ENCODE data around the gene GRHPR. TPM values are rescaled to one million over a fixed set of nuclear protein-coding genes. Genes with fewer than 3 reads are reported as not detected.
"Not testable (repeated sequence)": the region's sequence is repeated elsewhere in the genome, so short reads cannot be mapped to it uniquely, and the experiment has no call there.

GRHPR gene
- total RNA-seq, 1 donor from 2014 or later = 105 TPM

GRCh38 chr9:37477443-37477842 lies 54.9 kb downstream of the GRHPR start:
- not testable (repeated sequence) for DNase-seq (ENCODE audit: low read depth in 2 of 2)

- not testable (repeated sequence) for DNase-seq (ENCODE audit: low read depth in 2 of 2)
Observed at GRCh38 chr9:37477987-37478619, 55.6 kb downstream of the GRHPR start.

GRCh38 chr9:37480759-37481158 lies 58.3 kb downstream of the GRHPR start:
- no peak for DNase-seq (ENCODE audit: low read depth in 2 of 2)

- peak; percentile 88 to 90 for DNase-seq (ENCODE audit: low read depth in 2 of 2)
Observed at GRCh38 chr9:37485389-37486255, 63.1 kb downstream of the GRHPR start, which contains the start of gene POLR1E. POLR1E (plus strand) TSS chr9:37485948; CDS start chr9:37486048, 100 bp downstream.

DNA sequence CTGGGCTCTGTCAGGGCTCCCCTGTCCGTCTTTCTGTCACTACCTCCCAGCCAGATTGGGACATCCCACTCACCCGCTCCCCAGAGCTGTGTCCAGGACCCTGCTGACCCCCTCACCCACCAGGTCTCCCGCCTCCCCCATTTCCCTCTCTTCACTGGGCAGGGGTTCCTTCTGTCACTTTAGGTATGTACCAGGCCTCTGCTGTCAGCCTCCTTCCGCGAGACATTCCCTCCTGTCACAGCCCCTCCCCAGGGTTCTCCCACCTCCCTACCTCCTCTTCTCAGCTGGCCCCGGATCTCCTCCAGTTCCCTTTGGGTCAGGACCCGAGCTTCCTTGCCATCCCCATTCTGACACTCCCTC lies 63.7 kb downstream of the GRHPR start:
- DNase-seq (ENCODE audit: low read depth in 2 of 2) = no peak

Other genes starting within 250 kb of the GRHPR start
- 6.1 and 10.3 TPM in 2 replicates for gene ZBTB5, start 42.8 kb downstream of the GRHPR start, total RNA-seq
- 10.5 and 11.3 TPM in 2 replicates for gene POLR1E, start 63.3 kb downstream of the GRHPR start, total RNA-seq
- gene FBXO10, start 153.7 kb downstream of the GRHPR start, total RNA-seq = 9.8 and 13.3 TPM in 2 replicates
- 118 and 122 TPM in 2 replicates for gene TOMM5, start 169.9 kb downstream of the GRHPR start, total RNA-seq
- gene FRMPD1, start 228.3 kb downstream of the GRHPR start, total RNA-seq = not detected in 2 replicates

Measured in lung microvascular endothelial cell (primary cell).